ENCODE data around the gene CES2.
A peak's percentile ranks its signal among the peaks of the same experiment; 100 is the strongest.
"Not testable (repeated sequence)": the region's sequence is repeated elsewhere in the genome, so short reads cannot be mapped to it uniquely, and the experiment has no call there.

Gene CES2

DNA sequence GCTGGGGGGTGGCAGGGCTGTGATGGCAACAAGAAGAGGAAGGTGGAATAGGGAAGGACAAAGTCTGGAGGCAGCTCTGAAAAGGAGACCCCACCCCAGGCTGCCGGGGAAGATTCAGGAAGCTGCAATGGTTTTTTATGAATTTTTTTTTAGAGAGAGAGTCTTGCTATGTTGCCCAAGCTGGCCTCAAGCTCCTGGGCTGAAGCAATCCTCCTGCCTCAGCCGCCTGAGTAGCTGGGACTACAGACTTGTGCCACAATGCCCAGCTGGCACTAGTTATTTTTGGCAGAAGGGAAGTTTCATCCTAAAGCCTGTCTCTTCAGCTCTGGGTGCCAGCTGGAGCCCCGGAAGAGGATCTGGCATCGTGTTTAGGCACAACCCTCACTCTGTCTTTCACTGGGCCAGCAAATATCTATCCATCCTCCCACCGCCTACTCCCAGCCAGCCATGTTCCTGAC lies 24.4 kb downstream of the CES2 start:
- no peak overlapping the region for H3K9ac ChIP-seq (ENCODE audit: low read depth, low read length)
- H3K9me3 ChIP-seq (ENCODE audit: insufficient read depth, low read depth, low read length), result no peaks in the 10 kb centered on the region
- no peaks in the 10 kb centered on the region; the same call in 1 of the 2 replicates for H3K27me3 ChIP-seq (ENCODE audit: insufficient read depth, low read length)
- H3K27ac ChIP-seq (ENCODE audit: low read depth, low read length), result no peak overlapping the region
- H3K4me3 ChIP-seq (ENCODE audit: low read length), result no peak overlapping the region
- H3K4me1 ChIP-seq (ENCODE audit: insufficient read depth, low read length), result no peaks in the 10 kb centered on the region
- H3K36me3 ChIP-seq (ENCODE audit: insufficient read depth, low read length), result no peaks in the 10 kb centered on the region
- 87% methylated on average over 5 of the region's 5 CpGs for WGBS

DNA sequence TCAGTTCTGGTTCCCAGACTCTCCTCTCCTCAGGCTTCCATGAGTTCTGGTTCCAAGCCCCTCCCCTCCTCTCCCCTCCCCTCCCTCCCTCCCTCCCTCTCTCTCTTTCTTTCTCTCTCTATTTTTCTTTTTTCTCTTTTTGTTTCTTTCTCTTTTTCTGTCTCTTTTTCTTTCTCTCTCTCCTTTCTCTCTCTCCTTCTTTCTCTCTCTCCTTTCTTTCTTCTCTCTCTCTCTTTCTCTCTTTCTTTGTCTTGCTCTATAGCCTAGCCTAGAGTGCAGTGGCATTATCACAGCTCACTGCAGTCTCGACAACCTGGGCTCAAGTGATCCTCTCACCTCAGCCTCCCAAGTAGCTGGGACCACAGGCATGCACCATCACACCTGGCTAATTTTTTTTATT lies 25.0 kb downstream of the CES2 start:
- Histone ChIP-seq H3K27me3 (ENCODE audit: insufficient read depth, low read length) (no peaks in the 10 kb centered on the region; the same call in 1 of the 2 replicates), H3K9me3 (ENCODE audit: insufficient read depth, low read depth, low read length) (no peaks in the 10 kb centered on the region), H3K4me3 (ENCODE audit: low read length) (no peak overlapping the region), H3K9ac (ENCODE audit: low read depth, low read length) (no peak overlapping the region), H3K4me1 (ENCODE audit: insufficient read depth, low read length) (no peaks in the 10 kb centered on the region), H3K27ac (ENCODE audit: low read depth, low read length) (no peak overlapping the region), H3K36me3 (ENCODE audit: insufficient read depth, low read length) (no peaks in the 10 kb centered on the region)
- 98% methylated on average over 1 of the region's 1 CpG for WGBS

DNA sequence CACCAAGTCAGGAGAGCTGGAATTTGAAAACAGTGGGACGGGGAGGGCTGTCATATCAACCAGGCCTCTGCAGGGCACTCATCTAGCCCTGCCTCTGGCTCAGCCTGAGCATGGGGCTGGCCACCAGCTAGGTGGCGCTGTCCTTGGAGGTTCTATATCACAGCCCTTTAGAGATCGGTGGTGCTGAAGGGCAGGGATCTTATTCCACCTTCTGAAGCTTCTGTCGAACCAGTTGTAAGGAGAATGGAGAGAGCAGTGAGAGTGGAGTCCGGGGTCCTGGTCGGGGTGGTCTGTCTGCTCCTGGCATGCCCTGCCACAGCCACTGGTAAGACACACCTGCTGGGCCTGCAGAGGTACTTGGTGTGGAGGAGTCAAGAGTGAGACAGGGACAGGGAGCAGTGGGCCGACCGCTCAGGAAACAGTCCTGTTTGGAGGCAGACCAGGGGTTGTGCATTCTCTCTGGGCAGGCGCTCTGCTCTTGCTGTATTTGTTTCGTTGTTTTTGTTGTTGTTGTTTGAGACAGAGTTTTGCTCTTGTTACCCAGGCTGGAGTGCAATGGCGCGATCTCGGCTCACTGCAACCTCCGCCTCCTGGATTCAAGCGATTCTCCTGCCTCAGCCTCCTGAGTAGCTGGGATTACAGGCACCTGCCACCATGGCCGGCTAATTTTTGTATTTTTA lies 25.9 kb downstream of the CES2 start, which contains the start of gene CES3:
CES3 (plus strand) TSS at position 202 of the 680 bp plus-strand sequence; CDS start at position 244, 42 bp downstream.
- no peaks in the 10 kb centered on the region for H3K9me3 ChIP-seq (ENCODE audit: insufficient read depth, low read depth, low read length)
- no peak within 1 kb of the TSS for H3K9ac ChIP-seq (ENCODE audit: low read depth, low read length)
- no peaks in the 10 kb centered on the region; the same call in 1 of the 2 replicates for H3K27me3 ChIP-seq (ENCODE audit: insufficient read depth, low read length)
- no peak within 1 kb of the TSS for H3K27ac ChIP-seq (ENCODE audit: low read depth, low read length)
- no peaks in the 10 kb centered on the region for H3K4me1 ChIP-seq (ENCODE audit: insufficient read depth, low read length)
- WGBS, result 63% methylated on average over 16 of the region's 16 CpGs
- no peaks in the 10 kb centered on the region for H3K36me3 ChIP-seq (ENCODE audit: insufficient read depth, low read length)
- peak within 1 kb of the TSS; percentile 48 for H3K4me3 ChIP-seq (ENCODE audit: low read length)

DNA sequence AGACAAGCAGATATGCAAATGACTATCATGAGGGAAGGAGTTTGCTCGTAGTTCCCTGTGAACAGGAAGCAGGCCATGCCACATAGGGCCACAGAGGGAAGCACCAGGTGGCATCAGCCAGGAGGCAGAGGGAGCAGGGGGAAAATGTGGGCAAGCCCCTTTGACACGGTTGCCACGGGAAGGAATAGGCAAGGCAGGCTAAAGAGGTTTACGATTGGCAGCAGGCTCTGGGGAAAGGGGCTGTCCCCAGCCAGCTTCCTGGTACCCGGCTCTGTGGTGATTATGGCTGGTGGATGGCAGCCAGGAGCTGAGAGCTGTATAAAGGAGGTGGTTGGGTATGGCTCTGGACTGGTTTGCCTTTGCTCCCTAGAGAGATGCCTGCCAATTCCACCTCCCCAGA lies 26.6 kb downstream of the CES2 start:
- Histone ChIP-seq H3K27me3 (ENCODE audit: insufficient read depth, low read length) (no peaks in the 10 kb centered on the region; the same call in 1 of the 2 replicates), H3K9me3 (ENCODE audit: insufficient read depth, low read depth, low read length) (no peaks in the 10 kb centered on the region), H3K9ac (ENCODE audit: low read depth, low read length) (no peak overlapping the region), H3K4me1 (ENCODE audit: insufficient read depth, low read length) (no peaks in the 10 kb centered on the region), H3K27ac (ENCODE audit: low read depth, low read length) (no peak overlapping the region), H3K36me3 (ENCODE audit: insufficient read depth, low read length) (no peaks in the 10 kb centered on the region), H3K4me3 (ENCODE audit: low read length) (no peak overlapping the region)
- 90% methylated on average over 5 of the region's 5 CpGs for WGBS

GRCh38 chr16:66964049-66964448 lies 28.7 kb downstream of the CES2 start:
- H3K27me3 ChIP-seq (ENCODE audit: insufficient read depth, low read length), result no peaks in the 10 kb centered on the region; the same call in 1 of the 2 replicates
- no peak overlapping the region for H3K9ac ChIP-seq (ENCODE audit: low read depth, low read length)
- no peaks in the 10 kb centered on the region for H3K4me1 ChIP-seq (ENCODE audit: insufficient read depth, low read length)
- no peak overlapping the region for H3K4me3 ChIP-seq (ENCODE audit: low read length)
- WGBS, result 94% methylated on average over 6 of the region's 6 CpGs
- no peak overlapping the region for H3K27ac ChIP-seq (ENCODE audit: low read depth, low read length)
- no peaks in the 10 kb centered on the region for H3K9me3 ChIP-seq (ENCODE audit: insufficient read depth, low read depth, low read length)
- no peaks in the 10 kb centered on the region for H3K36me3 ChIP-seq (ENCODE audit: insufficient read depth, low read length)

DNA sequence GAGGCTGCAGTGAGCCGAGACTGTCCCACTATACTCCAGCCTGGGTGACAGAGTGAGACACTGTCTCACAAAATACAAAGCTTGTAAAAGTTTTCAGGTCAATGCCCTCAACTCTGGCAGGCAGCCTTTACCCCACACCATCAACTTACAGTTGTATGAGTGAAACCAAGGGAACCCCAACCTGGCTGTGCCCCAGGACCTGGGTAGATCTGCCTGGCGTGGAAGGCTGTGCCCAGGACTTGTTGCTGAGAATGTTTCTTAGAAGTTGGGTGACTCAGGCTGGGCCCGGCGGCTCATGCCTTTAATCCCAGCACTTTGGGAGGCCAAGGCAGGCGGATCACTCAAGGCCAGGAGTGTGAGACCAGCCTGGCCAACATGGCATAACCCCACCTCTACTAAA lies 33.5 kb downstream of the CES2 start:
- H3K4me3 ChIP-seq (ENCODE audit: low read length), result no peak overlapping the region
- H3K4me1 ChIP-seq (ENCODE audit: insufficient read depth, low read length), result no peaks in the 10 kb centered on the region
- H3K36me3 ChIP-seq (ENCODE audit: insufficient read depth, low read length), result no peaks in the 10 kb centered on the region
- H3K27ac ChIP-seq (ENCODE audit: low read depth, low read length), result no peak overlapping the region
- no peaks in the 10 kb centered on the region for H3K27me3 ChIP-seq (ENCODE audit: insufficient read depth, low read length)
- H3K9ac ChIP-seq (ENCODE audit: low read depth, low read length), result no peak overlapping the region
- no peaks in the 10 kb centered on the region for H3K9me3 ChIP-seq (ENCODE audit: insufficient read depth, low read depth, low read length)
- WGBS, result 86% methylated on average over 5 of the region's 5 CpGs

DNA sequence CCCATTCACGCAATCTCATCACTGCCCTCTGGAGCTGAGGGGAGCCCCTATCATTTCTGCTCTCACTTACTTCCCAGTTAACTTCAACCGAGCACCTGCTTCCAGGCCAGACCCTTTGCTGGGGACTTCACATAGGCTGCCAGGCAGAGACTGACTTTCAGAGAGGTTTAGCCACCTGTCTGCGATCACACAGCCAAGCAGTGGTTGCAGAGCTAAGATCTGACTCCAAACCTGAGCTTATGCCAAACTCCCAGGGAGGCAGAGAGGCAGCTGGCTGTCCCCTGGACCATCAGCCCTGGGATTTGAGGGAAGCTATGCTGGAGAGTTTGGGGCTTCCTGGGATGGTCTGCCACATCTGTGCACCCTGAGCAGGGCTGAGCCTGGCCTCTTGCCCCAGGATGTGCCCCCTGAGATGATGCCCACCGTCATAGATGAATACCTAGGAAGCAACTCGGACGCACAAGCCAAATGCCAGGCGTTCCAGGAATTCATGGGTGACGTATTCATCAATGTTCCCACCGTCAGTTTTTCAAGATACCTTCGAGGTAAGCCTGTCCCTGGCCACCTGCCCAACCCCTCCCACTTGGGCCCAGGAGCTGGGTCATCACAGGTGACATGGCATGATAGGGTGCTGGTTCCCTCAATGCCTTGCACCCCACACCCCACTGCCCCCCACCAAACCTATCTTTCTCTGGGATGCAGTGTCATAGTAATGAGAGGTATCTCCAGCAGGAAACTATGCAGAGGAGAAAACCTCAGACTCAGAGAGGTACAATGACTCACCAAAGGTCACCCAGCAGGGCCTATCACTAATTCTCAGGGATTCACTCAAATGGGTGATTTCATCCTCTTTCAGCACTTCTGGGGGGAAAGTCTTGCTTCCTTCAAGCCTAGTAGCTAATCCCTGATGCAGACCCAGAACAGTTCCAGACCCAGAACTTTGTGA lies 35.7 kb downstream of the CES2 start:
- WGBS, result 89% methylated on average over 10 of the region's 10 CpGs

DNA sequence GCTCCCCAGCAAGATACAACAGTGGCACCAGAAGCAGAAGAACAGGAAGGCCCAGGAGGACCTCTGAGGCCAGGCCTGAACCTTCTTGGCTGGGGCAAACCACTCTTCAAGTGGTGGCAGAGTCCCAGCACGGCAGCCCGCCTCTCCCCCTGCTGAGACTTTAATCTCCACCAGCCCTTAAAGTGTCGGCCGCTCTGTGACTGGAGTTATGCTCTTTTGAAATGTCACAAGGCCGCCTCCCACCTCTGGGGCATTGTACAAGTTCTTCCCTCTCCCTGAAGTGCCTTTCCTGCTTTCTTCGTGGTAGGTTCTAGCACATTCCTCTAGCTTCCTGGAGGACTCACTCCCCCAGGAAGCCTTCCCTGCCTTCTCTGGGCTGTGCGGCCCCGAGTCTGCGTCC lies 37.7 kb downstream of the CES2 start:
- Histone ChIP-seq H3K4me3 (ENCODE audit: low read length) (no peak overlapping the region), H3K4me1 (ENCODE audit: insufficient read depth, low read length) (no peaks in the 10 kb centered on the region), H3K9me3 (ENCODE audit: insufficient read depth, low read depth, low read length) (no peaks in the 10 kb centered on the region), H3K9ac (ENCODE audit: low read depth, low read length) (no peak overlapping the region), H3K36me3 (ENCODE audit: insufficient read depth, low read length) (no peaks in the 10 kb centered on the region), H3K27me3 (ENCODE audit: insufficient read depth, low read length) (no peaks in the 10 kb centered on the region), H3K27ac (ENCODE audit: low read depth, low read length) (no peak overlapping the region)
- 62% methylated on average over 9 of the region's 9 CpGs for WGBS

More for the DNA sequence above, 35.7 kb downstream of the CES2 start:
- Histone ChIP-seq H3K9ac (ENCODE audit: low read depth, low read length) (no peak overlapping the region), H3K9me3 (ENCODE audit: insufficient read depth, low read depth, low read length) (no peaks in the 10 kb centered on the region), H3K4me1 (ENCODE audit: insufficient read depth, low read length) (no peaks in the 10 kb centered on the region), H3K27ac (ENCODE audit: low read depth, low read length) (no peak overlapping the region), H3K27me3 (ENCODE audit: insufficient read depth, low read length) (no peaks in the 10 kb centered on the region), H3K4me3 (ENCODE audit: low read length) (no peak overlapping the region), H3K36me3 (ENCODE audit: insufficient read depth, low read length) (no peaks in the 10 kb centered on the region)

DNA sequence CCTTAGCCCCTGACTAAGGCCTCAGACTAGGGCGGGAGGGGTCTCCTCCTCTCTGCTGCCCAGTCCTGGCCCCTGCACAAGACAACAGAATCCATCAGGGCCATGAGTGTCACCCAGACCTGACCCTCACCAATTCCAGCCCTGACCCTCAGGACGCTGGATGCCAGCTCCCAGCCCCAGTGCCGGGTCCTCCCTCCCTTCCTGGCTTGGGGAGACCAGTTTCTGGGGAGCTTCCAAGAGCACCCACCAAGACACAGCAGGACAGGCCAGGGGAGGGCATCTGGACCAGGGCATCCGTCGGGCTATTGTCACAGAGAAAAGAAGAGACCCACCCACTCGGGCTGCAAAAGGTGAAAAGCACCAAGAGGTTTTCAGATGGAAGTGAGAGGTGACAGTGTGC lies 38.4 kb downstream of the CES2 start:
- Histone ChIP-seq H3K9ac (ENCODE audit: low read depth, low read length) (no peak overlapping the region), H3K27me3 (ENCODE audit: insufficient read depth, low read length) (no peaks in the 10 kb centered on the region), H3K9me3 (ENCODE audit: insufficient read depth, low read depth, low read length) (no peaks in the 10 kb centered on the region), H3K4me3 (ENCODE audit: low read length) (no peak overlapping the region), H3K4me1 (ENCODE audit: insufficient read depth, low read length) (no peaks in the 10 kb centered on the region), H3K36me3 (ENCODE audit: insufficient read depth, low read length) (no peaks in the 10 kb centered on the region), H3K27ac (ENCODE audit: low read depth, low read length) (no peak overlapping the region)
- 93% methylated on average over 6 of the region's 6 CpGs for WGBS

GRCh38 chr16:66974156-66974931 lies 39.0 kb downstream of the CES2 start:
- not testable (repeated sequence) for H3K9me3 ChIP-seq (ENCODE audit: insufficient read depth, low read depth, low read length); H3K4me3 ChIP-seq (ENCODE audit: low read length); H3K4me1 ChIP-seq (ENCODE audit: insufficient read depth, low read length); H3K9ac ChIP-seq (ENCODE audit: low read depth, low read length); H3K27ac ChIP-seq (ENCODE audit: low read depth, low read length); H3K36me3 ChIP-seq (ENCODE audit: insufficient read depth, low read length); H3K27me3 ChIP-seq (ENCODE audit: insufficient read depth, low read length)
- WGBS, result 95% methylated on average over 31 of the region's 32 CpGs

DNA sequence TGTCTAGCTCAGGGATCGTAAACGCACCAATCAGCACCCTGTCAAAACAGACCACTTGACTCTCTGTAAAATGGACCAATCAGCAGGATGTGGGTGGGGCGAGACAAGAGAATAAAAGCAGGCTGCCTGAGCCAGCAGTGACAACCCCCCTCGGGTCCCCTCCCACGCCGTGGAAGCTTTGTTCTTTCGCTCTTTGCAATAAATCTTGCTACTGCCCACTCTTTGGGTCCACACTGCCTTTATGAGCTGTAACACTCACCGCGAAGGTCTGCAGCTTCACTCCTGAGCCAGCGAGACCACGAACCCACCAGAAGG lies 39.6 kb downstream of the CES2 start:
- WGBS, result 90% methylated on average over 9 of the region's 11 CpGs
- not testable (repeated sequence) for H3K4me3 ChIP-seq (ENCODE audit: low read length); H3K27ac ChIP-seq (ENCODE audit: low read depth, low read length); H3K36me3 ChIP-seq (ENCODE audit: insufficient read depth, low read length); H3K4me1 ChIP-seq (ENCODE audit: insufficient read depth, low read length); H3K27me3 ChIP-seq (ENCODE audit: insufficient read depth, low read length); H3K9ac ChIP-seq (ENCODE audit: low read depth, low read length); H3K9me3 ChIP-seq (ENCODE audit: insufficient read depth, low read depth, low read length)
